A549 (cell line): ENCODE data around the gene PRR18. TPM values are rescaled to one million over a fixed set of nuclear protein-coding genes. Genes with fewer than 3 reads are reported as not detected.

ENCODE experiments used
- ATAC-seq, 2 experiments: fragments of 200-7000 bp in 1 of 2; fragments of >200 bp in 1 of 2; cut with Nextera tagmentation in 1 of 2; cut with Tn5 transposase in 1 of 2; 3 replicates each; pipeline versions ENCODE4 v1.8.0 to v1.9.1; 2018 to 2020; ENCODE audit warnings: mild to moderate bottlenecking in 1 of 2, moderate library complexity in 1 of 2
- CTCF ChIA-PET: fragments of 300-600 bp; sonication (Branson Sonifier 250); formaldehyde crosslinking; extraction: SDS; loops from one replicate; lab custom pipeline; 2021; ENCODE audit warnings: antibody characterized with exemption, inconsistent platforms; lab: Yijun Ruan, JAX
- POLR2A ChIA-PET: fragments of 350-600 bp; formaldehyde crosslinking; extraction: SDS; loops from one replicate; lab custom pipeline; 2021; ENCODE audit warnings: antibody characterized with exemption, inconsistent platforms; lab: Yijun Ruan, JAX
- DNase-seq, 2 experiments: peaks; one replicate each; pipeline versions ENCODE4 v3.0.0 to v3.0.0-alpha.2; 2011 to 2016; ENCODE audit warnings: low read depth in 1 of 2, low spot score in 1 of 2
- FAIRE-seq: peaks from 2 replicates; lab custom pipeline; 2011; peaks lifted over from hg19 to GRCh38; lab: Jason Lieb, UNC
- H3K27ac ChIP-seq, 2 experiments: fragments of >200 bp; sonication (Bioruptor Twin); formaldehyde crosslinking; 3 replicates each; pipeline ENCODE4 v1.5.1; 2016 to 2017
- H3K4me1 ChIP-seq: fragments of >200 bp; sonication (Bioruptor Twin); formaldehyde crosslinking; 3 replicates; pipeline ENCODE4 v1.6.1; 2016
- H3K4me2 ChIP-seq: fragments of >200 bp; sonication (Bioruptor Twin); formaldehyde crosslinking; 3 replicates; pipeline ENCODE4 v1.6.1; 2016
- H3K4me3 ChIP-seq: fragments of >200 bp; sonication (Bioruptor Twin); formaldehyde crosslinking; 3 replicates; pipeline ENCODE4 v1.5.1; 2016
- H3K9me3 ChIP-seq: fragments of >200 bp; sonication (Bioruptor Twin); formaldehyde crosslinking; 3 replicates; pipeline ENCODE4 v1.6.1; 2016
- ELK1 ChIP-seq: fragments of 150-350 bp; IDR thresholded peaks from 2 replicates; pipeline ENCODE4 v1.6.1; 2014; ENCODE audit warnings: low read depth, mild to moderate bottlenecking, low read length
- FOSB ChIP-seq: fragments of 250-450 bp; sonication (Bioruptor Pico); IDR thresholded peaks from 2 replicates; pipeline ENCODE4 v1.5.0; 2020; ENCODE audit warnings: mild to moderate bottlenecking, moderate library complexity
- HEYL ChIP-seq: fragments of 250-450 bp; sonication (Bioruptor Pico); IDR thresholded peaks from 2 replicates; pipeline ENCODE4 v1.8.0; 2021; ENCODE audit warnings: mild to moderate bottlenecking, moderate library complexity
- HOXB13 ChIP-seq: fragments of 250-450 bp; sonication (Bioruptor Pico); IDR thresholded peaks from 2 replicates; pipeline ENCODE4 v1.5.0; 2020; ENCODE audit warnings: low read depth, mild to moderate bottlenecking, moderate library complexity
- HOXB5 ChIP-seq: fragments of 250-450 bp; sonication (Bioruptor Pico); IDR thresholded peaks from 2 replicates; pipeline ENCODE4 v1.5.0; 2020; ENCODE audit warnings: mild to moderate bottlenecking, moderate library complexity
- KDM1A ChIP-seq: fragments of 200-600 bp; sonication (generic); IDR thresholded peaks from 2 replicates; pipeline ENCODE4 v1.6.1; 2016; ENCODE audit warnings: low read depth, mild to moderate bottlenecking
- MYC ChIP-seq: IDR thresholded peaks from 2 replicates; pipeline ENCODE4 v1.6.1; 2012; ENCODE audit warnings: mild to moderate bottlenecking, inconsistent platforms, low read length, improper control_type of control experiment, borderline replicate concordance
- NFE2L2 ChIP-seq: fragments of 150-350 bp; conservative IDR thresholded peaks from 2 replicates; pipeline ENCODE4 v1.6.1; 2014; ENCODE audit warnings: low read length
- RARB ChIP-seq: fragments of 250-450 bp; sonication (Bioruptor Pico); IDR thresholded peaks from 2 replicates; pipeline ENCODE4 v1.8.0; 2021; ENCODE audit warnings: mild to moderate bottlenecking, moderate library complexity
- REST ChIP-seq: fragments of 200-600 bp; sonication (generic); IDR thresholded peaks from 2 replicates; pipeline ENCODE4 v1.6.1; 2016; ENCODE audit warnings: antibody characterized with exemption, mild to moderate bottlenecking, moderate library complexity
- RFX5 ChIP-seq: fragments of 450-650 bp; IDR thresholded peaks from 2 replicates; pipeline ENCODE4 v1.7.1; 2014; ENCODE audit warnings: antibody characterized with exemption, mild to moderate bottlenecking, moderate library complexity
- SMC3 ChIP-seq: fragments of >200 bp; sonication (Bioruptor Twin); formaldehyde crosslinking; IDR thresholded peaks from 3 replicates; pipeline ENCODE4 v1.6.1; 2018; ENCODE audit warnings: inconsistent platforms
- TFCP2L1 ChIP-seq: fragments of 250-450 bp; sonication (Bioruptor Pico); IDR thresholded peaks from 2 replicates; pipeline ENCODE4 v1.5.0; 2021; ENCODE audit warnings: mild to moderate bottlenecking
- ZC3H11A ChIP-seq: fragments of 450-650 bp; IDR thresholded peaks from 2 replicates; pipeline ENCODE4 v1.6.1; 2014; ENCODE audit warnings: antibody characterized with exemption, mild to moderate bottlenecking
- whole genome bisulfite sequencing: methylation state at CpG from one replicate; pipeline ENCODE4 v1.1.6; 2017; ENCODE audit errors: missing lambda C conversion rate; 5-methylcytosine and 5-hydroxymethylcytosine counted together
- polyA plus RNA-seq, 4 experiments: library from polyadenylated mRNA; depleted of rRNA in 3 of 4; stranded (reverse); fragments of >200 nt; fragmentation: RNase III in 1 of 4; extraction: RNeasy Plus Mini Kit Qiagen cat#74134 plus additional on column Dnase treatment in 1 of 4; gene quantifications; 2 replicates in 3 of 4; 3 replicates in 1 of 4; pipeline ENCODE4 v1.2.3, GENCODE V29; 2011 to 2017
- TF ChIP-seq, protein P1 (sequence below): IDR thresholded peaks from 2 replicates; pipeline ENCODE4 v1.6.1; 2012
- TF ChIP-seq, protein P2 (sequence below): fragments of >200 bp; sonication (Bioruptor Twin); formaldehyde crosslinking; IDR thresholded peaks from 2 replicates; pipeline ENCODE4 v1.6.1; 2016

PRR18 gene
- polyA plus RNA-seq, 2 of the 4 experiments (the other 2 are of a cell fraction): 0.08 to 0.13 TPM

DNA sequence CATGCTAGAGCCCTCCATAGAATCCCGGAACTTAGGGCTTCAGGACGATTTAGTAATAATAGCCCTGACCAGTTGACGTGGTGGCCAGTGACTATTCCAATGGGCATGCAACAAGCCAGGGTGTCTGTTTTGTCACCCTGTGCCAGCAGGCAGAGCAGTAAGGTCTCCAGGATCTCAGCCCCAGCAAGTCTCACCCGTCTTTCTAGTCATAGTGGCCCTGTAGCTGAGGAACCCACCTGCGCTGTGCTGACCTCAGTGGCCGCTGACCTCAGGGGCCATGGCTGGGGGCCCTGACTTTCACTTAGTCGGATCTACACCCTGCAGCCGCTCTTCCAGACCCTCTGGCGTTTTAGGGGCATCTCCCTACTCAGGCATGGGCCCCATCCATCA, 36.8 kb downstream of the PRR18 start:
- no peak for DNase-seq
- FAIRE-seq: no peak
- WGBS: 56% methylated on average over 9 of the region's 9 CpGs
- CTCF ChIA-PET: no interaction called here
- POLR2A ChIA-PET: no interaction called here
- TF ChIP-seq RFX5: no peak
- TF ChIP-seq ELK1: no peak
- no peak for TF ChIP-seq REST
- no peak for TF ChIP-seq HEYL (CRISPR knock-in tag)
- no peak for TF ChIP-seq KDM1A
- TF ChIP-seq, protein P1, sequence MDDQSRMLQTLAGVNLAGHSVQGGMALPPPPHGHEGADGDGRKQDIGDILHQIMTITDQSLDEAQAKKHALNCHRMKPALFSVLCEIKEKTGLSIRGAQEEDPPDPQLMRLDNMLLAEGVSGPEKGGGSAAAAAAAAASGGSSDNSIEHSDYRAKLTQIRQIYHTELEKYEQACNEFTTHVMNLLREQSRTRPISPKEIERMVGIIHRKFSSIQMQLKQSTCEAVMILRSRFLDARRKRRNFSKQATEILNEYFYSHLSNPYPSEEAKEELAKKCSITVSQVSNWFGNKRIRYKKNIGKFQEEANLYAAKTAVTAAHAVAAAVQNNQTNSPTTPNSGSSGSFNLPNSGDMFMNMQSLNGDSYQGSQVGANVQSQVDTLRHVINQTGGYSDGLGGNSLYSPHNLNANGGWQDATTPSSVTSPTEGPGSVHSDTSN: no peak
- TF ChIP-seq SMC3: no peak
- TF ChIP-seq MYC: no peak
- TF ChIP-seq FOSB (CRISPR knock-in tag): no peak
- TF ChIP-seq HOXB5 (CRISPR knock-in tag): no peak
- TF ChIP-seq RARB (CRISPR knock-in tag): no peak
- Histone ChIP-seq H3K4me2 (no peak overlapping the region), H3K9me3 (no peaks in the 10 kb centered on the region), H3K4me1 (no peaks in the 10 kb centered on the region), H3K27ac (no peak overlapping the region), H3K4me3 (no peak overlapping the region)
- no peak for ATAC-seq

DNA sequence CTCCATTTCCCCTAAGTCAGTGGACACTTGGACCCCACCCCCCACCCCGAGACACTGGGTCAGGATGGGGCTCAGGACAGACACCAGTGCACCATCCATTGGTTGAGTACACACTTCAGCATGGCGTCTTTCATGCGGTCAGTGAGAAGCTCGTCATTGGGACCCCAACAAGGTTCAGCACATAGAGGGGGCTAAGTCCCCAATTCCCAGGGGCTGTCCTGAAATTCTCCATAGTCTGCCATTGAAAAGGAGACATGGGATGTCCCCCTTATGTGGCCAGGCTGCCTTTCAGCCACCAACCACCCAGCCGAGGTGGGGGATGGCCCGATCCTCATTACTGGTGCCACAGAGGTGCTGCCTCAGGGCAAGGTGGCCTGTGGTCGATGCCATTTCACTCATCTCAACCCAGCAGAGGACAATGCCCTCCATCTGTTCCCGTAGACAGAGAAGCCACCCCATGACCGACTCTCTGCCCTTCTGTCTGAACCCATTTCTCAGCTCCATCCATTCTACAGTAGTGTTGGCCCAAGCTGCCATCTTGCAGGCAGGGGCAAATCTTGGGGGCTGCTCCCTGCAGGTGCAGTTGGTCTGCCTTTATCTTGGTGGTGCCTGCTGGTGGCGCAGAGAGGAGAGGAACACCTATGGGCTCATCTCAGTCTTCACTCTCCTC, 37.4 kb downstream of the PRR18 start:
- Histone ChIP-seq H3K9me3 (no peaks in the 10 kb centered on the region), H3K4me2 (no peak overlapping the region), H3K27ac (no peak overlapping the region), H3K4me3 (no peak overlapping the region), H3K4me1 (no peaks in the 10 kb centered on the region)
- FAIRE-seq (no peak), ATAC-seq (no peak), DNase-seq (no peak)
- 29% methylated on average over 6 of the region's 10 CpGs for WGBS
- CTCF ChIA-PET: no interaction called here
- TF ChIP-seq HOXB13 (CRISPR knock-in tag) (no peak), TFCP2L1 (no peak), ZC3H11A (no peak), MYC (no peak), NFE2L2 (no peak)
- TF ChIP-seq, protein P2, sequence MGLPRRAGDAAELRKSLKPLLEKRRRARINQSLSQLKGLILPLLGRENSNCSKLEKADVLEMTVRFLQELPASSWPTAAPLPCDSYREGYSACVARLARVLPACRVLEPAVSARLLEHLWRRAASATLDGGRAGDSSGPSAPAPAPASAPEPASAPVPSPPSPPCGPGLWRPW: no peak
- POLR2A ChIA-PET: no interaction called here
